AG08395 (cell line): Measurements from ENCODE around the gene MATN4.

Experiments
- DNase-seq: peaks from one replicate; pipeline ENCODE4 v3.0.0; 2012; ENCODE audit warnings: mixed read lengths, low spot score

MATN4 gene

GRCh38 chr20:45246109-45246508 is 62.0 kb downstream of the MATN4 start:
- no peak for DNase-seq
